HUES64 (cell line): ENCODE results near the gene PGF.

Source experiments
- H3K27ac ChIP-seq: 2 replicates; pipeline ENCODE4 v1.7.0; 2013; ENCODE audit warnings: low read depth, low read length, inconsistent platforms
- H3K27me3 ChIP-seq: 2 replicates; pipeline ENCODE4 v1.6.1; 2013; ENCODE audit warnings: mild to moderate bottlenecking, low read length; ENCODE audit not compliant: insufficient read depth
- H3K36me3 ChIP-seq: 2 replicates; pipeline ENCODE4 v1.6.1; 2013; ENCODE audit warnings: mild to moderate bottlenecking, low read length; ENCODE audit not compliant: insufficient read depth
- H3K4me1 ChIP-seq: 2 replicates; pipeline ENCODE4 v1.6.1; 2013; ENCODE audit warnings: mild to moderate bottlenecking, low read length, moderate library complexity; ENCODE audit not compliant: insufficient read depth
- H3K4me3 ChIP-seq: 2 replicates; pipeline ENCODE4 v1.5.1; 2013; ENCODE audit warnings: mild to moderate bottlenecking, low read length, moderate library complexity
- H3K9ac ChIP-seq: 2 replicates; pipeline ENCODE4 v1.6.1; 2013; ENCODE audit warnings: mild to moderate bottlenecking, low read depth, low read length
- H3K9me3 ChIP-seq: 2 replicates; pipeline ENCODE4 v1.6.1; 2013; ENCODE audit warnings: low read depth, low read length; ENCODE audit not compliant: insufficient read depth
- WGBS: fragments of 150-250, 120-280 bp; methylation state at CpG from one replicate; pipeline ENCODE4 v1.1.7; 2013; ENCODE audit warnings: missing lambda C conversion rate; 5-methylcytosine and 5-hydroxymethylcytosine counted together

The PGF gene

GRCh38 chr14:74924061-74924460 is 31.3 kb downstream of the PGF start:
- Histone ChIP-seq H3K36me3 (no peaks in the 10 kb centered on the region), H3K27ac (no peak overlapping the region), H3K27me3 (peaks cover 9% of the 10 kb centered on the region; the same call in 1 of the 2 replicates), H3K9ac (no peak overlapping the region), H3K4me3 (no peak overlapping the region), H3K4me1 (no peaks in the 10 kb centered on the region), H3K9me3 (no peaks in the 10 kb centered on the region)
- WGBS, result 92% methylated on average over 11 of the region's 11 CpGs

GRCh38 chr14:74922752-74923401 is 32.5 kb downstream of the PGF start, which contains the start of gene RPS6KL1:
RPS6KL1 (minus strand) TSS chr14:74923260; CDS start chr14:74921541, 1,719 bp downstream.
- peak within 1 kb of the TSS; percentile 80 for H3K4me3 ChIP-seq
- peak within 1 kb of the TSS; percentile 79 for H3K9ac ChIP-seq
- WGBS, result 1% methylated on average over 51 of the region's 51 CpGs
- H3K4me1 ChIP-seq, result no peaks in the 10 kb centered on the region
- H3K36me3 ChIP-seq, result no peaks in the 10 kb centered on the region
- peaks cover 9% of the 10 kb centered on the region; the same call in 1 of the 2 replicates for H3K27me3 ChIP-seq
- no peaks in the 10 kb centered on the region for H3K9me3 ChIP-seq
- no peak within 1 kb of the TSS for H3K27ac ChIP-seq

GRCh38 chr14:74921987-74922751 is 33.2 kb downstream of the PGF start:
- Histone ChIP-seq H3K27me3 (peaks cover 9% of the 10 kb centered on the region; the same call in 1 of the 2 replicates), H3K27ac (no peak overlapping the region), H3K9ac (peak overlapping the region; percentile 79; the same call in 1 of the 2 replicates), H3K9me3 (no peaks in the 10 kb centered on the region), H3K36me3 (no peaks in the 10 kb centered on the region), H3K4me3 (peak overlapping the region; percentile 80), H3K4me1 (no peaks in the 10 kb centered on the region)
- WGBS, result 71% methylated on average over 19 of the region's 19 CpGs

GRCh38 chr14:74921053-74921620 is 34.3 kb downstream of the PGF start:
- Histone ChIP-seq H3K9ac (no peak overlapping the region), H3K36me3 (no peaks in the 10 kb centered on the region), H3K27ac (no peak overlapping the region), H3K4me3 (no peak overlapping the region), H3K9me3 (no peaks in the 10 kb centered on the region), H3K4me1 (no peaks in the 10 kb centered on the region), H3K27me3 (peaks cover 9% of the 10 kb centered on the region; the same call in 1 of the 2 replicates)
- WGBS, result 94% methylated on average over 19 of the region's 19 CpGs

GRCh38 chr14:74920281-74920680 is 35.1 kb downstream of the PGF start:
- 90% methylated on average over 4 of the region's 4 CpGs for WGBS
- no peaks in the 10 kb centered on the region for H3K4me1 ChIP-seq
- peaks cover 9% of the 10 kb centered on the region; the same call in 1 of the 2 replicates for H3K27me3 ChIP-seq
- no peak overlapping the region for H3K27ac ChIP-seq
- no peak overlapping the region for H3K4me3 ChIP-seq
- no peaks in the 10 kb centered on the region for H3K36me3 ChIP-seq
- H3K9ac ChIP-seq, result no peak overlapping the region
- no peaks in the 10 kb centered on the region for H3K9me3 ChIP-seq

GRCh38 chr14:74919421-74920165 is 35.8 kb downstream of the PGF start:
- Histone ChIP-seq H3K27me3 (peaks cover 9% of the 10 kb centered on the region; the same call in 1 of the 2 replicates), H3K4me3 (no peak overlapping the region), H3K27ac (no peak overlapping the region), H3K4me1 (no peaks in the 10 kb centered on the region), H3K36me3 (no peaks in the 10 kb centered on the region), H3K9ac (no peak overlapping the region), H3K9me3 (no peaks in the 10 kb centered on the region)
- WGBS, result 91% methylated on average over 22 of the region's 22 CpGs

- H3K9ac ChIP-seq, result no peak overlapping the region
- H3K4me3 ChIP-seq, result no peak overlapping the region
- H3K36me3 ChIP-seq, result no peaks in the 10 kb centered on the region
- no peaks in the 10 kb centered on the region for H3K4me1 ChIP-seq
- H3K9me3 ChIP-seq, result no peaks in the 10 kb centered on the region
- H3K27ac ChIP-seq, result no peak overlapping the region
- 95% methylated on average over 9 of the region's 9 CpGs for WGBS
- H3K27me3 ChIP-seq, result peaks cover 9% of the 10 kb centered on the region; the same call in 1 of the 2 replicates
Observed at GRCh38 chr14:74918380-74918779, 37.0 kb downstream of the PGF start.

GRCh38 chr14:74917646-74918081 is 37.7 kb downstream of the PGF start:
- H3K36me3 ChIP-seq, result no peaks in the 10 kb centered on the region
- WGBS, result 89% methylated on average over 13 of the region's 13 CpGs
- no peak overlapping the region for H3K4me3 ChIP-seq
- H3K9me3 ChIP-seq, result no peaks in the 10 kb centered on the region
- H3K27me3 ChIP-seq, result peaks cover 7% of the 10 kb centered on the region; the same call in 1 of the 2 replicates
- no peak overlapping the region for H3K9ac ChIP-seq
- no peaks in the 10 kb centered on the region for H3K4me1 ChIP-seq
- no peak overlapping the region for H3K27ac ChIP-seq

GRCh38 chr14:74917178-74917543 is 38.2 kb downstream of the PGF start:
- H3K27ac ChIP-seq, result no peak overlapping the region
- H3K4me1 ChIP-seq, result no peaks in the 10 kb centered on the region
- no peaks in the 10 kb centered on the region for H3K36me3 ChIP-seq
- WGBS, result 92% methylated on average over 5 of the region's 5 CpGs
- H3K4me3 ChIP-seq, result no peak overlapping the region
- H3K9me3 ChIP-seq, result no peaks in the 10 kb centered on the region
- no peak overlapping the region for H3K9ac ChIP-seq
- H3K27me3 ChIP-seq, result peaks cover 2% of the 10 kb centered on the region; the same call in 1 of the 2 replicates

- H3K27ac ChIP-seq, result no peak overlapping the region
- 80% methylated on average over 7 of the region's 7 CpGs for WGBS
- H3K36me3 ChIP-seq, result no peaks in the 10 kb centered on the region
- H3K27me3 ChIP-seq, result no peaks in the 10 kb centered on the region
- no peak overlapping the region for H3K4me3 ChIP-seq
- no peaks in the 10 kb centered on the region for H3K9me3 ChIP-seq
- H3K4me1 ChIP-seq, result no peaks in the 10 kb centered on the region
- no peak overlapping the region for H3K9ac ChIP-seq
Observed at GRCh38 chr14:74915826-74916225, 39.6 kb downstream of the PGF start.
